ENCODE measurements around the gene NTPCR.

DNA sequence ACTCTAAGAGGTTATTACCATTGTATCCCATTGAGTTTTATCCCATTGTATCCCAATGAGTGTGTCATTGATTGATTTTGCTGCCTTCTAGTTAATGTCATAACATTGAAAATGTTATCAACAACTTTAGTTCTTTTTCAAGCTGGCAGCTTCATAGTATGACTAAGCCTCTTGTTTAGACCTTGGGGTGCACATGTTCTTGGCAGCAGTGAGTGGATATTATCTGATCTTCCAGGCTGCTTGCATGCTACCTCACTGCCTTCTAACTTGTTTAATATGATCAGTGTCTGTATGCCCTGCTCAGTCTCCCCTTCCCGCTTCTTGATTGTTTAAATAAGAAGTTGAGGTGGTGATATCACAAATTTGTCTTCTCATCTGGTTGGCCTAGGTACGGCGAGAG, 24.6 kb downstream of the NTPCR start:
- TF ChIP-seq, protein P1, sequence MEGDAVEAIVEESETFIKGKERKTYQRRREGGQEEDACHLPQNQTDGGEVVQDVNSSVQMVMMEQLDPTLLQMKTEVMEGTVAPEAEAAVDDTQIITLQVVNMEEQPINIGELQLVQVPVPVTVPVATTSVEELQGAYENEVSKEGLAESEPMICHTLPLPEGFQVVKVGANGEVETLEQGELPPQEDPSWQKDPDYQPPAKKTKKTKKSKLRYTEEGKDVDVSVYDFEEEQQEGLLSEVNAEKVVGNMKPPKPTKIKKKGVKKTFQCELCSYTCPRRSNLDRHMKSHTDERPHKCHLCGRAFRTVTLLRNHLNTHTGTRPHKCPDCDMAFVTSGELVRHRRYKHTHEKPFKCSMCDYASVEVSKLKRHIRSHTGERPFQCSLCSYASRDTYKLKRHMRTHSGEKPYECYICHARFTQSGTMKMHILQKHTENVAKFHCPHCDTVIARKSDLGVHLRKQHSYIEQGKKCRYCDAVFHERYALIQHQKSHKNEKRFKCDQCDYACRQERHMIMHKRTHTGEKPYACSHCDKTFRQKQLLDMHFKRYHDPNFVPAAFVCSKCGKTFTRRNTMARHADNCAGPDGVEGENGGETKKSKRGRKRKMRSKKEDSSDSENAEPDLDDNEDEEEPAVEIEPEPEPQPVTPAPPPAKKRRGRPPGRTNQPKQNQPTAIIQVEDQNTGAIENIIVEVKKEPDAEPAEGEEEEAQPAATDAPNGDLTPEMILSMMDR (conservative IDR thresholded peaks at IDR 0.05): no peak
- no peak for TF ChIP-seq EZH2 (IDR thresholded peaks at IDR 0.05; ENCODE audit: low read depth)

Data from PC-9 (cell line).